Stimulated activated CD8-positive, alpha-beta memory T cell treated with anti-CD3 and anti-CD28 coated beads, Interleukin-4, amount 100 ng/mL, for 24 hours (primary cell): ENCODE measurements around the gene OCIAD2.
"Not testable (repeated sequence)": the region's sequence is repeated elsewhere in the genome, so short reads cannot be mapped to it uniquely, and the experiment has no call there.

Experiments
- DNase-seq: peaks from one replicate; pipeline ENCODE4 v3.0.0-alpha.2; 2020; ENCODE audit warnings: low read depth

The OCIAD2 gene

DNA sequence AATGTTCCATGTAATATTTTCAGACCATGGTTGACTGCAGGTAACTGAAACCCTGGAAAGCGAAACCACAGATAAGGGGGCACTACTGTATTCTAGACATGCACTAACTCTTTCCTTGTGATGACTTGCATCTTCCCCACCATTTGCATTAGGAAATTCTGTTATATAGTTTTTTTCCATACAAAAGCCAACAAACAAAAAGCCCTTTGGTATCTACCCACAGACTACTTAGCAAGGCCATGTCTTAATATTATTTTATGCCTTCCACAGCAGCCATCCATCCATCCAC lies 52.2 kb downstream of the OCIAD2 start:
- DNase-seq = no peak

DNA sequence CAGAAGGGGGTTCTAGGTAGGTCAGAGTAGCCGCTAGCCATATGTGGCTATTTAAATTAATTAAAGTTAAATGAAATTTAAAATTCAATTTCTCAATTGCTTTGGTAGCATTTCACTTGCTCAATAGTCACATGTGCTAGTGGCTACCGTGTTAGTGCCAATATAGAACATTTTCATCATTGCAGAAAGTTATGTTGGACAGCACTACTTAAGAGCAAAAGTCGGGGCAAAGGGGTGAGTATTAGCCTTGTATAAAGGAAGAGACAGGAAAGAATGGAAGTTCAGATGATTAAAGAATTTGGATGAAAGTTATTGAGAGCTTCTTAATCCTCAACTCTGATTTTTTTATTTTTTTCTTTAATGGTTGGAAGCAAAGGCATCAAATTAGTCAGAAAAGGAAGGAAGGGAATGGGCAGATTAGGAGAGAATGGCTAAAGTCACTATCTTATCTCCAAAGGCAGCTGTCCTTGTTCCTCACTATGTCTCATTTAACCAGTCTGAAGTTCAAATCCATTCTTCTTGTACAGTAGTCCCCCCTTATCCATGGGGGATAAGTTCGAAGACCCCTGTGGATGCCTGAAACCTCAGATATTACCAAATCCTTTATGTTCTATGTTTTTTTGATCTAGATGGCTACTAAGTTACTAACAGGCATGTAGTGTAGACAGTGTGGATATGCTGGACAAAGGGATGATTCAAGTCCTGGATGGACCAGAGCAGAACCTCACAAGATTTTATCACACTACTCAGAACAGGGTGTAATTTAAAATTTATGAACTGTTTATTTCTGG lies 52.8 kb downstream of the OCIAD2 start:
- DNase-seq = no peak

DNA sequence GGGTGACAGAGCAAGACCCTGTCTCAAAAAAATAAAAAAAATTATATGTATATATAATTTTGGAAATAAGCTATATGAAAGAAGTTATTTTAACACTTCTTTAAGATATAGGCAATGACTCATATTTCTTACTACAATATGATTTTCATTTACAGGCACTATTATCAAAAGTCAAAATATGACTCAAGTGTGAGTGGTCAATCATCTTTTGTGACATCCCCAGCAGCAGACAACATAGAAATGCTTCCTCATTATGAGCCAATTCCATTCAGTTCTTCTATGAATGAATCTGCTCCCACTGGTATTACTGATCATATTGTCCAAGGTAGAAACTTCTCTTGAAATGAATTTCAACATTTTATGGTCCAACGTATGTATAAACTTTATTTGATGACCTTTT lies 54.9 kb downstream of the OCIAD2 start:
- DNase-seq = no peak

DNA sequence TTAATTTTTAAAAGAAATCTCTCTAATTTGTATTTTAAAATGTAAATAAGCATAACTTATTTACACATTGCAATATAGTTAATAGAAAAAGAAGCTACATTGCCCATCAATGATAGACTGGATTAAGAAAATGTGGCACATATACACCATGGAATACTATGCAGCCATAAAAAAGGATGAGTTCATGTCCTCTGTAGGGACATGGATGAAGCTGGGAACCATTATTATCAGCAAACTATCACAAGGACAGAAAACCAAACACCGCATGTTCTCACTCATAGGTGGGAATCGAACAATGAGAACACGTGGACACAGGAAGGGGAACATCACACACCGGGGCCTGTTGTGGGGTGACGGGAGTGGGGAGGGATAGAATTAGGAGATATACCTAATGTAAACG lies 57.8 kb downstream of the OCIAD2 start:
- DNase-seq = not testable (repeated sequence)

DNA sequence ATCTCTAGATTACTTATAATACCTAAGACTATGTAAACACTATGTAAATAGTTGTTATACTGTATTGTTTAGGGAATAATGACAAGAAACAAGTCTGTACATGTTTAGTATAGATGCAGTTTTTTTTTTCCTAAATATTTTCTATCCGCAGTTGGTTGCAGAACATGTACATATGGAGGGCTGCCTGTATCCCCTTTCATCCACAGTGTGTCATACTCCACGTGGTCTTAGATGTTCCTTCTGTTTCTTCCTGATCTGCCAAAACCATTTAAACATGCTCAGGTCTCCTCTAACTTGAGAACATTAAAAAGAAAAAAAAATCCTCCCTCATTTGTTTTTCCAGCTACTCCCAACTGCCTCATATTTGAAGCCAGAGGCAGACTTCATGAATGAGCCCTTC lies 61.7 kb downstream of the OCIAD2 start:
- DNase-seq = no peak

DNA sequence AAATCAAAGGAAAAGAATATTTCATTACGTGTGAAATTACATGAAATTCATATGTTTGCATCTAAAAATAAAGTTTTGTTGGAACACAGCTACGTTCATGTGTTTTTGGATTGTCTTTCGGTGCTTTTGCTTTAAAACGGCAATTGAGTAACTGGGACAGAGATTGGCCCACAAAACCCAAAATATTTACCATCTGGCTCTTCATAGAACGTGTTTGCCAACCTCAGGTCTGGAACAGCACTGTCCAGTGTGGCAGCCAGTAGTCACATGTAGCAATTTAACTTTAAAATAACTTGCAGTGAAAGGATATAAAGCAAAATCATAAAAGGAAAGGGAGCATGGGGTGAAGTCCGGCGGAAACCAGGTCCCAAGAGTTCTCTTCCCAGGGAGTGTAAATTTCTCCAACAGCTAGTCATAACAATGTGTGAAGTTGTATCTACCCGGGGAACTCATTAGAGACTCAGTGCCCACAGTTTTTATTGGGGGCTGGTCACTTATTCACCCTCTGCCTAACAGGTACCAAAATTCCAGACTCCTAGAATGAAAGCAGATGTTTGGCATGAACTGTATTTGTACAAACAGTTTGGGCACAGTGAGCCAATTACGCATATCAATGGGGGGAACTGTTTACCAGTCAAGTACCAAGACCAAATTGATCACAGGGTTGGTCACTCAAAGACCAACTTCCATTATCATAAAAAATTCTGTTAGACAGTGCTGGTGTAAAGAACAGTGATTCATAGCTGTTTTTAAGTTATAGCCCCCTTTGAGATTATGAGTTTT lies 65.3 kb downstream of the OCIAD2 start:
- no peak for DNase-seq

DNA sequence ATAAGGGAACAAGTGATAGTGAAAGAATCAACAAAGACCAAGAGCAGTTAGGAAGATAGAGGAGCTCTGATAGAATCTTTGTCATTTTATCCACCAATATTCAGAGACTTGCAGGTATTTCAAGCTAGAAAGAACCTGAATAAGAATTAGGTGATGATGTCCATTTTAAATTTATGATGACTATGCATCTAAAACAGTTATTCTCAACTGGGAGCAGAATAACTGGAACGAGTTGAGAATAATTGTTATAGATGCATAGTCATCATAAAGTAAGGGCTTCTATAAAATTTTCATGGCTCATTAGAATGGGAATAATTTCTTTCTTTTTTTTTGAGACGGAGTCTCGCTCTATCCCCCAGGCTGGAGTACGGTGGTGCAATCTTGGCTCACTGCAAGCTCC lies 69.9 kb downstream of the OCIAD2 start:
- no peak for DNase-seq
